AG04450 (cell line): ENCODE data around the gene CD276. TPM values are rescaled to one million over a fixed set of nuclear protein-coding genes. Genes with fewer than 3 reads are reported as not detected.

ENCODE experiments used
- CTCF ChIA-PET: fragments of 300-600, 350-600 bp; formaldehyde crosslinking; extraction: SDS; loops from one replicate; lab custom pipeline; 2022; ENCODE audit warnings: antibody characterized with exemption, inconsistent platforms; lab: Charles Lee
- POLR2A ChIA-PET: fragments of 350-600 bp; formaldehyde crosslinking; extraction: SDS; loops from one replicate; lab custom pipeline; 2021; ENCODE audit warnings: antibody characterized with exemption, inconsistent platforms; lab: Yijun Ruan, JAX
- DNase-seq: peaks from one replicate; pipeline ENCODE4 v3.0.0-alpha.2; 2011; ENCODE audit warnings: low read depth, low spot score
- H3K27ac ChIP-seq: one replicate; pipeline ENCODE4 v1.5.1; 2012; ENCODE audit warnings: low read depth, low read length, control low read depth
- H3K27me3 ChIP-seq: one replicate; pipeline ENCODE4 v1.6.0; 2012; ENCODE audit warnings: low read length; ENCODE audit not compliant: control insufficient read depth, insufficient read depth
- H3K4me3 ChIP-seq: 2 replicates; pipeline ENCODE4 v1.5.1; 2011; ENCODE audit warnings: mild to moderate bottlenecking, low read depth, low read length, control low read depth
- H3K9me3 ChIP-seq: 2 replicates; pipeline ENCODE4 v1.5.1; 2012; ENCODE audit warnings: low read length; ENCODE audit not compliant: control insufficient read depth, insufficient read depth
- polyA plus RNA-seq: library from polyadenylated mRNA; depleted of rRNA; stranded (reverse); fragments of >200 nt; gene quantifications from 2 replicates; pipeline ENCODE4 v1.2.3, GENCODE V29; 2011
- TF ChIP-seq, protein P1 (sequence below): IDR thresholded peaks from 2 replicates; pipeline ENCODE4 v1.5.1; 2011; ENCODE audit warnings: low read depth, low read length, control low read depth, inconsistent platforms

Gene CD276
- polyA plus RNA-seq, 1 experiment = 86.4 TPM

DNA sequence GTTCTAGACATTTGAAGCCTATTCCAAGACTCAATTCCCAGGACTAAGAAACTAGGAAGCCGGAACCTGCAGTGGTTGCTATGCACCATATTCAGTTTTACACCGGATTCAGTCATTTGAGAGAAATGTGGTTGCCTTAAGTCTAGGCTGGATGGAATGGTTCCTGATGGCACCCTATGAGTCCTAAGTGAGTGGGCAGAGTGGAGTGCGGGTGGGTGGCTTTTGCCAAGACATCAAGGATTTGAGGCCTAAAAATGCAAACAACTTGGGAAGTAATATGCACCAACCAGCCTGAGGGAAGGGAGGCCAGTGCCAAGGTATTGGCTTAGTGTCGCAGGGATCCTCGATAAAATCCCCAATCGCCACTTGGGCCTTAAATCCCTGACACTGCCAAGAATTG lies 4.2 kb upstream of the CD276 start:
- ChIA-PET POLR2A (no interaction called here), CTCF (interaction anchor here (1.0 to 5.1 kb wide), 2 partner anchors 19 to 44 kb away, joined by 3 to 92 read pairs; no protein-coding TSS in a partner anchor)
- H3K4me3 ChIP-seq = no peak overlapping the region
- H3K9me3 ChIP-seq = no peaks in the 10 kb centered on the region; the same call in 1 of the 2 replicates
- TF ChIP-seq, protein P1, sequence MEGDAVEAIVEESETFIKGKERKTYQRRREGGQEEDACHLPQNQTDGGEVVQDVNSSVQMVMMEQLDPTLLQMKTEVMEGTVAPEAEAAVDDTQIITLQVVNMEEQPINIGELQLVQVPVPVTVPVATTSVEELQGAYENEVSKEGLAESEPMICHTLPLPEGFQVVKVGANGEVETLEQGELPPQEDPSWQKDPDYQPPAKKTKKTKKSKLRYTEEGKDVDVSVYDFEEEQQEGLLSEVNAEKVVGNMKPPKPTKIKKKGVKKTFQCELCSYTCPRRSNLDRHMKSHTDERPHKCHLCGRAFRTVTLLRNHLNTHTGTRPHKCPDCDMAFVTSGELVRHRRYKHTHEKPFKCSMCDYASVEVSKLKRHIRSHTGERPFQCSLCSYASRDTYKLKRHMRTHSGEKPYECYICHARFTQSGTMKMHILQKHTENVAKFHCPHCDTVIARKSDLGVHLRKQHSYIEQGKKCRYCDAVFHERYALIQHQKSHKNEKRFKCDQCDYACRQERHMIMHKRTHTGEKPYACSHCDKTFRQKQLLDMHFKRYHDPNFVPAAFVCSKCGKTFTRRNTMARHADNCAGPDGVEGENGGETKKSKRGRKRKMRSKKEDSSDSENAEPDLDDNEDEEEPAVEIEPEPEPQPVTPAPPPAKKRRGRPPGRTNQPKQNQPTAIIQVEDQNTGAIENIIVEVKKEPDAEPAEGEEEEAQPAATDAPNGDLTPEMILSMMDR = no peak
- DNase-seq = no peak
- no peak overlapping the region for H3K27ac ChIP-seq
- peaks cover 10% of the 10 kb centered on the region for H3K27me3 ChIP-seq

DNA sequence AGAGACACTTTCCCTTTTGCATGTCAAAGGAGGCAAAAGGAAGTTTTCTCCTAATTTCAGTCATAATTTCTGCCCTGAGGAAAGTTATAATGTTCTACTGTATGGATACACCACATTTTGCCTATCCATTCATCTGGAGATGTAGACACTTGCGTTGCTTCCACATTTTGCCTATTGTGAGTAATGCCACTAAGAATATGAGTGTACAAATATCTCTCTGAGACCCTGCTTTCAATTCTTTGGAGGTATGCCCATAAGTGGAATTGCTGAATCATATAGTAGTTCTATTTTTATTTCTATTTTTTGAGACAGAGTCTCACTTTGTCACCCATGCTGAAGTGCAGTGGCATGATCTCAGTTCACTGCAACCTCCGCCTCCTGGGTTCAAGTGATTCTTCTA lies 3.6 kb upstream of the CD276 start:
- ChIA-PET POLR2A (no interaction called here), CTCF (interaction anchor here (1.0 to 5.1 kb wide), 2 partner anchors 19 to 25 kb away, joined by 3 to 92 read pairs; no protein-coding TSS in a partner anchor)
- DNase-seq = no peak

DNA sequence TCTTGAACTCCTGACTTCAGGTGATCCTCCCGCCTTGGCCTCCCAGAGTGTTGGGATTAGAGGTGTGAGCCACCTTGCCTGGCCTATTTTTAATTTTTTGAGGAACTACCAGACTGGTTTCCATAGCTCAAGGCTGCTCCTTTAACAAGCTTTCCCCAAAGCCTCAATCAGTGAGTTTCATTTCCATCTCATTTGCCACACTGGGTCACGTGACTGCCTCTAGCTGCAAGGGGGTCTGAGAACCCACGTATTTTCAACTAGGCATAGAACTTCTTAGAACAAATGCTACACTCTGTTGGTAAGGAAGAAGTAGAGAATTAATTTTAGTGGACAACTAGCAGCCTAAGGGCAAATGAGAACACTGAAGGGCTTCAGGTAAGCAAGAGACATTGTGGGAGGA lies 3.1 kb upstream of the CD276 start:
- no peak overlapping the region for H3K27ac ChIP-seq
- no peaks in the 10 kb centered on the region; the same call in 1 of the 2 replicates for H3K9me3 ChIP-seq
- ChIA-PET POLR2A (no interaction called here), CTCF (interaction anchor here (0.7 to 1.0 kb wide), 2 partner anchors 19 to 24 kb away, joined by 3 to 4 read pairs; no protein-coding TSS in a partner anchor)
- TF ChIP-seq, protein P1 = no peak
- H3K4me3 ChIP-seq = no peak overlapping the region
- no peak for DNase-seq
- H3K27me3 ChIP-seq = peaks cover 9% of the 10 kb centered on the region

More for the DNA sequence above, 3.6 kb upstream of the CD276 start:
- Histone ChIP-seq H3K27ac (no peak overlapping the region), H3K9me3 (no peaks in the 10 kb centered on the region; the same call in 1 of the 2 replicates), H3K4me3 (no peak overlapping the region), H3K27me3 (peaks cover 10% of the 10 kb centered on the region)
- TF ChIP-seq, protein P1 = no peak

DNA sequence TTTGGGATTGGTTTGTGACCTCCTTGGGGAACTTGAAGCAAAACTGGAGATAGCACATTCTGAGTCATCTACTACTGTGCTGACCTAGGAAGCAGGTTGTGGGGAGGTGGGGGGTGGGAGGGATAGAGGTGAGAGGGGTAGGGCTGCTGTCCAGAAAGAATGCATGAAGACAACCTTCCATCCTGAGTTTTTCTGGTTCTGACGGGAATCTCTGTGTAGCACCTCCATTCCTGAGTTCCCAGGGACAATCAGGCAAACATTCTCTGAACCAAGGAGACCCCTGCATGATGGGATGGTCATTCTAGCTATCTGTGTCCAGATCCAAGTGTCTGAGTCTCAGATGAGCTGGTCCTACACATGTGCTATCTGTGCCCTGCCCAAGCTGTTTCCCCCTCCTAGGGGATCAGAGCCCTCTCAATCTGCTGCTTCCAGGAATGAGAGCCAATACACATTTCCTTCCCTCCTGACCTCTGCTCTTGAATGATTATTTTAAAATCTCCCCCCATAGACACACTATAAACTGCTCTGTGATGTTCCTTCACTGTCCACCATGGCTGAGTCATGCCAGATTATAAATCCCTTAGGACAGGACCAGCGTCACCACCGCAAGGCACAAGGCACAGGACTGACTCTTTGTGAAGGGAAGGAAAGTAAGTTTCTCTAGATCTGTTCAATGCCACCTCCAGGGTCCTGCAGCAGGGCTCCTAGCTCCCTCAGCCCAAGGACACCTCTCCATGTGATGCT lies 2.2 kb upstream of the CD276 start:
- TF ChIP-seq, protein P1 = no peak
- no peaks in the 10 kb centered on the region for H3K27me3 ChIP-seq
- DNase-seq = no peak
- no peak overlapping the region for H3K4me3 ChIP-seq
- H3K9me3 ChIP-seq = no peaks in the 10 kb centered on the region; the same call in 1 of the 2 replicates
- no peak overlapping the region for H3K27ac ChIP-seq
- POLR2A ChIA-PET = no interaction called here
- CTCF ChIA-PET = interaction anchor here (7.1 kb wide), 1 partner anchor 46 kb away, joined by 97 read pairs; no protein-coding TSS in a partner anchor

DNA sequence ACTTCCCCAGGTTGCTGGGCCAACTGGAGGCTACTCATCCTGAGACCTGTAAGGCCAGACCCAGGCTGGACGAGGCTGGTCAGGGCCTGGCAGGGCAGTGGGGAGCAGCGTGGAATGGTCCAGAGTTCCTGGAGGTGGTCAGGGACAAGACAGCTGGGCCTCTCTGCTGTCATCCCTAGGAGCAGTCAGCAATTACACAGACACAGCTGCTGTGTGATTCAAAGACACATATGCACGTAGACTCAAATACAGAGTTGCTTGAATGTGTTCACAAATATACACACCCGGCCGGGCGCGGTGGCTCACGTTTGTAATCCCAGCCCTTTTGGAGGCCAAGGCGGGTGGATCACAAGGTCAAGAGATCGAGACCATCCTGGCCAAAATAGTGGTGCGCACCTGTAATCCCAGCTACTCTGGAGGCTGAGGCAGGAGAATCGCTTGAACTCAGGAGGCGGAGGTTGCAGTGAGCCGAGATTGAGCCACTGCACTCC lies 1.5 kb upstream of the CD276 start:
- POLR2A ChIA-PET = no interaction called here
- no peaks in the 10 kb centered on the region for H3K27me3 ChIP-seq
- TF ChIP-seq, protein P1 = no peak

More for the DNA sequence above, 1.5 kb upstream of the CD276 start:
- H3K4me3 ChIP-seq = no peak overlapping the region
- H3K9me3 ChIP-seq = no peaks in the 10 kb centered on the region; the same call in 1 of the 2 replicates
- CTCF ChIA-PET = interaction anchor here (1.4 to 7.1 kb wide), 3 partner anchors 17 to 122 kb away, joined by 8 to 97 read pairs (median 21); no protein-coding TSS in a partner anchor
- no peak overlapping the region for H3K27ac ChIP-seq
- DNase-seq = no peak
